A549 treated with CpdA at 1 μM for 4 hours (cell line): ENCODE measurements around the gene SPTA1. TPM values are rescaled to one million over a fixed set of nuclear protein-coding genes. Genes with fewer than 3 reads are reported as not detected.

ENCODE experiments used
- total RNA-seq: library from RNA; stranded (reverse); fragments of 200-300 nt; extraction: Qiagen RNA extraction; gene quantifications from 5 replicates; pipeline ENCODE4 v1.2.3, GENCODE V29; 2022; ENCODE audit warnings: low read depth

Gene SPTA1
- not detected in 5 replicates for total RNA-seq

DNA sequence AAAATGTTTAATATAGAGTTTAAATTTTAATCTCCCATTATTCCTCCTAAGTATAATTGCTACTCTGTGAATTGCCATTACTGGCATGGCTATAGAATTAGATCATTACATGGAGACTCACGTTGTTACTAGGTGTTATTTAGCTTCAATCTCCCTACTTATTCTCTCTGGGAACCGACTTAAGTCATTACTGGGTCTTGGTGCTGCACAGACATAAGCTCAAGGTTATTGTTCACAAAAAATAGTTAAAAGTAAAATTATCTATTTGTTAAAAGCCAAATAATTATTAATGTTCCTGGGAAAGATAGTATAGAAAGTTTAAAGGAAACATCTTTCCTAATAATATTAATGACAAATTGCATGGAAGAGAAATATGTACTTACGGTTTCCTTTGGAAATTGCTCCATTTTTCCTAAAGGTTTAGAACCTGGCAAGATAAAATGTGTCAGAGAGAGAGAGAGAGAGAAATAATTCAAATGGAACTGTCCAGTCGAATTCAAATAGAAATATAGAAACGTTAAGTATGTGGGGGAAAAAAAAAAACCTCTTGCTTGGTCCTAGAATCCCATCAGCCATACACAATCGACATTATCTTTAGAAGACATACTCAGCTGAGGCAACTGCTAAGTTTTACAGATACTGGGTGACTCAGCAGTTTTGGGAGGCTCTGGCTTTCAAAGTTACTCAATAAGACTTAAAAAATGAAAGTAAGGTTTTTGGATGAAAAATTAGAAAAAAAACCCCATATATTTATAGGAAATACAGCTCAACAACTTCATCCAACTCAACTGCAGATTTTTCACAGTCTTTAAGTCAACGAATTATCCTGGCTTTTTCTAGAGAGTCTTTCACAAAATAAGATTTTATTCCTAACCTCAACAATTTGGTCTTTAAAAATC lies at the start of gene SPTA1:
Gene SPTA1 (minus strand): TSS at position 605 of the 899 bp plus-strand sequence. CDS start 198 bp downstream, at position 407.

DNA sequence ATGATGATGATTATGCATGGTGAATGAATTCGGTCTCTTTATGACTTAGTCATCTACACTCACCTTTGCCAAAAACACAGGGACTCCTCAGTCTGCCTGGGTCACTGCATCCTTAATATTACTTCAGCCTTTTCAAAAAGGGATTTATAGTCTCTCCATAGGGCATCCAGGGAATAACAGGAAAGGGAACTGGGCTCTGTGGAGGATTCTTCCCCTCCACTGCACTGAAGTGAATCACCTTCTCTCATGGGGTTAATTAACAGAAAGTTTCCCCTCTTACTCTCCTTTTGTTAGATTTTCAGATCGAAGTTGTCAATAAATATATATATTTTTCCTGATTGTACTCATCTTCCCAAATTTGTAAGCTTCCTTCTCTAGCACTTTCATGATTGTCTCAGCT lies 34.1 kb upstream of the SPTA1 start, which contains the start of gene OR6K3:
Gene OR6K3 (minus strand): TSS at position 101 of the 400 bp plus-strand sequence. CDS start 2,605 bp downstream, outside the sequence.

DNA sequence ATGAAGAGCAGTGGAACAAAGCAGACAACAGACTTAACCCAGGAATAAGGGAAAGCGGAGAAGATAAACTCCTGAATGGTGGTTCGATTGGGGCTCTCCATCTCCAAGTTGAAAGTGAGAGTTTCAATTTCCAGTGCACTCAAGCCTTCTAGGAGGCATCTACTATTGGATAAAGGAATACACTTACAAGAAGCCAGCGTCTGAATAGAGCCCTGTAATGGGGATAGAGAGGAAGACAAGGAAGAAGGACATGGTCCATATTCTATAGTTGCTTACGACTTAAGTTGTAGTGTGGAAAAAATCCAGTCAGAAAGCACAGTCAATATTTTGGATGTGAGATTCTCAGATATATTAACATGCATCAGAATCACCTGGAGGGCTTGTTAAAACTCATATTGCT lies 14.0 kb upstream of the SPTA1 start, which contains the start of gene OR6K2:
Gene OR6K2 (minus strand): TSS at position 101 of the 400 bp plus-strand sequence. CDS start 0 bp downstream, at position 101.

DNA sequence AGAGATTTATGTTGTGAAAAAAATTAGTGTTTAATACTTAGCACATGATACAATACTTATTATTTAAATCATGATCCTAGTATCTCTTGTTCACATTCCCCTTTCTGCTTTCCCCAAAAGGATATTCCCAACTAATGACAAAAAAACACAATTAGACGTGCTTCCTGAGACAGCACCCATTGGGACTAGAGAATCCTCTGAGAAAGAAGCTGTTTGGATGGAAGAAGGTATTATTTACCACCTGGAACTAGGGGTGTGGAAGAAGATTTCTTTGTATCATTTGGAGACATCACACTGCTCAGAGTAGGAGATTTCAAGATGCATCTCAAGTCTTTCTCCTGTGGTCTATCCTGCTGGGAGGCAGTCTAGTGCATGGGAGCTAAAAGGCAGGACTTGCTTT lies 81.5 kb downstream of the SPTA1 start, which contains the start of gene OR10Z1:
Gene OR10Z1 (plus strand): TSS at position 301 of the 400 bp plus-strand sequence. CDS start 1,171 bp downstream, outside the sequence.

DNA sequence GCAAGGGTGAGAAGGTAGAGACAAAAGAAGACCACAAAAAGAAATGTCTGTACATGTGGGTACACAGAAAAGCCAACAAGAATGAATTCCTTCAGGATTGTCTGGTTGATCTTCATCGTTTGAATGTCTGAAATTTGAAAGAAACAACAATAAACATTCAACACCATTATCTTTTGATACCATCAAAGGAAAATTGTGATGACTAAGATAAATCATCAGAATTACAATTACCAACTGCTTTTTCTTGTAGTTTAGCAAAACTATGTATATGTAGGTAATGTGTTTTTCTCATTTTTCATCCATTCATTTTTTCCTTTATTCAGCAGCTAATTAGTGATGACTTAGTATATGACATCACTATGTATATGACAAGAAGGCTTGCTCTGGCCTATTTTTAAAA lies 106.8 kb downstream of the SPTA1 start, which contains the start of gene OR10X1:
Gene OR10X1 (minus strand): TSS at position 167 of the 400 bp plus-strand sequence. CDS start 0 bp downstream, at position 167.

DNA sequence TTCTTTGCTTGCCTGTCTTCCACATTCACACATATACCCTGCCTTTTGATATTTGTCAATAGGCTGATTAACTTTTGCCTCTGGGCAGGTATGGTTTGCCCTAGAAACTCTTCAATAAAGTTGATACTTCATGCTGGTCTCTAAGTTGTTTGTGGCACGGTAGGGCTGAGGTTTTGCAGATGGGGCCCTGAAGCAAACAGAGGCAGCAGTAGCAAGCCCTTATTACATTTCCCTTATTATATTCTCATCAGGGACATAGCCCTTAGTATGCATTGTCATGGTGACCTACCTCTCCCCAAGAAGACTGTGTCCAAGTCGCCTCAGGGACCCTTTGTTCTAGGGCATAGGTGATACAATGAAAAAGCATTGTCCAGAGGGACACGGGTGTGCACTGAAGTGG lies 116.0 kb downstream of the SPTA1 start, which contains the start of gene OR6P1:
Gene OR6P1 (minus strand): TSS at position 101 of the 400 bp plus-strand sequence. CDS start 6,976 bp downstream, outside the sequence.

Other genes with a start within 250 kb of the SPTA1 start
- not detected in 5 replicates for gene OR10K1, start 224.9 kb downstream of the SPTA1 start, total RNA-seq
- not detected in 5 replicates for gene OR10R2, start 214.5 kb downstream of the SPTA1 start, total RNA-seq
- not detected in 5 replicates for gene OR6Y1, start 132.3 kb downstream of the SPTA1 start, total RNA-seq
- gene OR6P1, start 116.1 kb downstream of the SPTA1 start, total RNA-seq, result not detected in 5 replicates
- not detected in 5 replicates for gene OR10X1, start 106.8 kb downstream of the SPTA1 start, total RNA-seq
- gene OR10Z1, start 81.4 kb downstream of the SPTA1 start, total RNA-seq, result not detected in 5 replicates
- not detected in 5 replicates for gene OR6K2, start 13.9 kb upstream of the SPTA1 start, total RNA-seq
- gene OR6K3, start 34.0 kb upstream of the SPTA1 start, total RNA-seq, result not detected in 5 replicates
- not detected in 5 replicates for gene OR6K6, start 68.0 kb upstream of the SPTA1 start, total RNA-seq
- not detected in 5 replicates for gene OR6N1, start 85.5 kb upstream of the SPTA1 start, total RNA-seq
- not detected in 5 replicates for gene OR6N2, start 94.5 kb upstream of the SPTA1 start, total RNA-seq
- gene MNDA, start 144.6 kb upstream of the SPTA1 start, total RNA-seq, result not detected in 5 replicates
- not detected in 5 replicates for gene PYHIN1, start 244.8 kb upstream of the SPTA1 start, total RNA-seq